IMR-90 (cell line): Measurements from ENCODE around the gene POLR1A. TPM values are rescaled to one million over a fixed set of nuclear protein-coding genes. Genes with fewer than 3 reads are reported as not detected.

Experiments used
- ATAC-seq: fragments of 200-7000 bp; cut with Tn5 transposase; 2 replicates; pipeline ENCODE4 v1.9.1; 2020; ENCODE audit warnings: low read depth, mild to moderate bottlenecking, moderate library complexity
- BruUV-seq: library from RNA; stranded (reverse); fragments of 400-500 nt; replicated peaks from 2 replicates; lab custom pipeline; 2021; lab: Mats Ljungman, UMichigan
- CTCF ChIA-PET: fragments of 300-600 bp; formaldehyde crosslinking; extraction: SDS; loops from one replicate; lab custom pipeline; 2021; ENCODE audit warnings: antibody characterized with exemption; lab: Yijun Ruan, JAX
- POLR2A ChIA-PET: fragments of 300-600 bp; sonication (Branson Sonifier 250); formaldehyde crosslinking; loops from one replicate; lab custom pipeline; 2022; ENCODE audit warnings: antibody characterized with exemption; ENCODE audit not compliant: unreplicated experiment; lab: Charles Lee
- DNase-seq: peaks from one replicate; pipeline ENCODE4 v3.0.0; 2013
- H2AFZ ChIP-seq: replicated peaks from 2 replicates; pipeline ENCODE3; 2013; ENCODE audit warnings: low read length, mild to moderate bottlenecking; ENCODE audit not compliant: poor library complexity
- H2AK5ac ChIP-seq: 2 replicates; pipeline ENCODE4 v1.6.1; 2013; ENCODE audit warnings: low read depth, low read length, inconsistent platforms
- H2AK9ac ChIP-seq: replicated peaks from 2 replicates; pipeline ENCODE3; 2013; ENCODE audit warnings: mild to moderate bottlenecking, low read depth, low read length, moderate library complexity; ENCODE audit not compliant: poor library complexity
- H2BK120ac ChIP-seq: 2 replicates; pipeline ENCODE4 v1.6.1; 2013; ENCODE audit warnings: low read depth, low read length, inconsistent platforms
- H2BK15ac ChIP-seq: 3 replicates; pipeline ENCODE4 v1.6.1; 2013; ENCODE audit warnings: low read depth, low read length, inconsistent platforms
- H2BK20ac ChIP-seq: 2 replicates; pipeline ENCODE4 v1.6.1; 2013; ENCODE audit warnings: low read depth, mild to moderate bottlenecking, inconsistent platforms, low read length, moderate library complexity
- H2BK5ac ChIP-seq: 2 replicates; pipeline ENCODE4 v1.6.1; 2013; ENCODE audit warnings: mild to moderate bottlenecking, low read depth, low read length, inconsistent platforms; ENCODE audit not compliant: poor library complexity, severe bottlenecking
- H3K14ac ChIP-seq: replicated peaks from 2 replicates; pipeline ENCODE4 v1.6.1; 2013; ENCODE audit warnings: low read depth, low read length, inconsistent platforms
- H3K18ac ChIP-seq: 2 replicates; pipeline ENCODE4 v1.6.1; 2013; ENCODE audit warnings: low read depth, low read length, control low read depth
- H3K23ac ChIP-seq: 2 replicates; pipeline ENCODE4 v1.6.1; 2013; ENCODE audit warnings: low read depth, low read length, inconsistent platforms
- H3K27ac ChIP-seq: 2 replicates; pipeline ENCODE4 v1.5.1; 2013; ENCODE audit warnings: mild to moderate bottlenecking, control low read depth, low read length; ENCODE audit not compliant: insufficient read depth
- H3K27me3 ChIP-seq: 2 replicates; pipeline ENCODE4 v1.6.1; 2013; ENCODE audit warnings: low read length; ENCODE audit not compliant: control insufficient read depth, insufficient read depth
- H3K36me3 ChIP-seq: 2 replicates; pipeline ENCODE4 v1.6.1; 2013; ENCODE audit warnings: low read length, mixed read lengths; ENCODE audit not compliant: control insufficient read depth, insufficient read depth
- H3K4ac ChIP-seq: 2 replicates; pipeline ENCODE4 v1.6.1; 2013; ENCODE audit warnings: low read depth, low read length, inconsistent platforms
- H3K4me1 ChIP-seq: 2 replicates; pipeline ENCODE4 v1.6.1; 2013; ENCODE audit warnings: low read length, mixed read lengths; ENCODE audit not compliant: control insufficient read depth, insufficient read depth
- H3K4me2 ChIP-seq: 2 replicates; pipeline ENCODE4 v1.6.1; 2013; ENCODE audit warnings: low read depth, mild to moderate bottlenecking, control low read depth, low read length, moderate library complexity
- H3K4me3 ChIP-seq: 2 replicates; pipeline ENCODE4 v1.5.1; 2013; ENCODE audit warnings: low read depth, mild to moderate bottlenecking, control low read depth, low read length, moderate library complexity; ENCODE audit not compliant: insufficient read depth
- H3K56ac ChIP-seq: 2 replicates; pipeline ENCODE4 v1.6.1; 2013; ENCODE audit warnings: low read length, inconsistent platforms; ENCODE audit not compliant: insufficient read depth; ENCODE audit errors: extremely low read depth
- H3K79me1 ChIP-seq, 2 experiments: 2 replicates each; pipeline ENCODE4 v1.6.1; 2013; ENCODE audit warnings: low read length in 2 of 2, inconsistent platforms in 1 of 2, low read depth in 1 of 2
- H3K9ac ChIP-seq: 2 replicates; pipeline ENCODE4 v1.6.1; 2013; ENCODE audit warnings: low read depth, low read length, control low read depth
- H3K9me1 ChIP-seq: 2 replicates; pipeline ENCODE4 v1.6.1; 2013; ENCODE audit warnings: low read length, inconsistent platforms; ENCODE audit not compliant: insufficient read depth
- H3K9me3 ChIP-seq: 2 replicates; pipeline ENCODE4 v1.6.1; 2013; ENCODE audit warnings: low read length; ENCODE audit not compliant: control insufficient read depth, insufficient read depth
- H4K20me1 ChIP-seq: 2 replicates; pipeline ENCODE4 v1.6.1; 2013; ENCODE audit warnings: low read length, inconsistent platforms; ENCODE audit not compliant: insufficient read depth
- H4K5ac ChIP-seq: 2 replicates; pipeline ENCODE4 v1.6.1; 2013; ENCODE audit warnings: mild to moderate bottlenecking, low read depth, low read length, control low read depth
- H4K8ac ChIP-seq, 2 experiments: 2 replicates each; pipeline ENCODE4 v1.6.1; 2013; ENCODE audit warnings: low read depth in 2 of 2, low read length in 2 of 2, control low read depth in 1 of 2, inconsistent platforms in 1 of 2
- H4K91ac ChIP-seq: 2 replicates; pipeline ENCODE4 v1.6.1; 2013; ENCODE audit warnings: low read depth, low read length, inconsistent platforms; ENCODE audit not compliant: insufficient read depth
- MAFK ChIP-seq: IDR thresholded peaks from 2 replicates; pipeline ENCODE4 v1.6.1; 2012; ENCODE audit warnings: low read depth, low read length, improper control_type of control experiment
- MAZ ChIP-seq: IDR thresholded peaks from 2 replicates; pipeline ENCODE4 v1.6.1; 2012; ENCODE audit warnings: low read depth, mild to moderate bottlenecking, low read length, improper control_type of control experiment, moderate library complexity, borderline replicate concordance
- MXI1 ChIP-seq: IDR thresholded peaks from 2 replicates; pipeline ENCODE4 v1.6.1; 2012; ENCODE audit warnings: low read depth, mild to moderate bottlenecking, low read length, moderate library complexity, borderline replicate concordance
- POLR2A ChIP-seq: IDR thresholded peaks from 2 replicates; pipeline ENCODE4 v1.6.1; 2012; ENCODE audit warnings: mild to moderate bottlenecking, low read depth, low read length
- RCOR1 ChIP-seq: IDR thresholded peaks from 2 replicates; pipeline ENCODE4 v1.6.1; 2012; ENCODE audit warnings: mild to moderate bottlenecking, low read length, improper control_type of control experiment; ENCODE audit not compliant: insufficient replicate concordance
- SMC3 ChIP-seq: fragments of 150-350 bp; IDR thresholded peaks from 2 replicates; pipeline ENCODE4 v1.6.1; 2016; ENCODE audit warnings: low read depth, mild to moderate bottlenecking, antibody characterized with exemption, low read length, moderate library complexity
- WGBS, 2 experiments: methylation state at CpG; one replicate each; pipeline versions ENCODE4 v1.1.5 to v1.1.7; 2013; ENCODE audit warnings: missing lambda C conversion rate in 2 of 2; ENCODE audit not compliant: insufficient read length in 1 of 2; ENCODE audit errors: extremely low coverage in 2 of 2; 5-methylcytosine and 5-hydroxymethylcytosine counted together
- dilution Hi-C: fragments of 300-500 bp; cut with HindIII; formaldehyde crosslinking; loops from one replicate; pipeline ENCODE4 v1.14.3; 2018; ENCODE audit warnings: low sequenced_read_pairs; ENCODE audit not compliant: unreplicated experiment
- in situ Hi-C: fragments of 300-500 bp; cut with MboI; formaldehyde crosslinking; loops from 3 replicates; pipeline ENCODE4 v1.14.3; 2019; ENCODE audit warnings: low sequenced_read_pairs, inconsistent platforms, mixed read lengths
- intact Hi-C: fragments of 100-400 bp; cut with micrococcal nuclease; formaldehyde crosslinking; loops from 2 replicates; pipeline ENCODE4 v1.10.0; 2022
- polyA plus RNA-seq, 3 experiments: library from polyadenylated mRNA; depleted of rRNA; stranded (reverse); fragments of >200 nt; gene quantifications; 2 replicates each; pipeline ENCODE4 v1.2.3, GENCODE V29; 2012; ENCODE audit warnings: low replicate concordance in 1 of 3
- total RNA-seq: library from RNA; depleted of rRNA; stranded (reverse); fragments of >200 nt; gene quantifications from 2 replicates; pipeline ENCODE4 v1.2.3, GENCODE V29; 2012
- TF ChIP-seq, protein P1 (sequence below): fragments of 150-350 bp; IDR thresholded peaks from 2 replicates; pipeline ENCODE4 v1.6.1; 2017; ENCODE audit warnings: mild to moderate bottlenecking, antibody characterized with exemption, low read length, low read depth

POLR1A gene
- total and polyA plus RNA-seq, 2 of the 4 experiments (the other 2 are of a cell fraction), result 7.6 to 27.4 TPM

DNA sequence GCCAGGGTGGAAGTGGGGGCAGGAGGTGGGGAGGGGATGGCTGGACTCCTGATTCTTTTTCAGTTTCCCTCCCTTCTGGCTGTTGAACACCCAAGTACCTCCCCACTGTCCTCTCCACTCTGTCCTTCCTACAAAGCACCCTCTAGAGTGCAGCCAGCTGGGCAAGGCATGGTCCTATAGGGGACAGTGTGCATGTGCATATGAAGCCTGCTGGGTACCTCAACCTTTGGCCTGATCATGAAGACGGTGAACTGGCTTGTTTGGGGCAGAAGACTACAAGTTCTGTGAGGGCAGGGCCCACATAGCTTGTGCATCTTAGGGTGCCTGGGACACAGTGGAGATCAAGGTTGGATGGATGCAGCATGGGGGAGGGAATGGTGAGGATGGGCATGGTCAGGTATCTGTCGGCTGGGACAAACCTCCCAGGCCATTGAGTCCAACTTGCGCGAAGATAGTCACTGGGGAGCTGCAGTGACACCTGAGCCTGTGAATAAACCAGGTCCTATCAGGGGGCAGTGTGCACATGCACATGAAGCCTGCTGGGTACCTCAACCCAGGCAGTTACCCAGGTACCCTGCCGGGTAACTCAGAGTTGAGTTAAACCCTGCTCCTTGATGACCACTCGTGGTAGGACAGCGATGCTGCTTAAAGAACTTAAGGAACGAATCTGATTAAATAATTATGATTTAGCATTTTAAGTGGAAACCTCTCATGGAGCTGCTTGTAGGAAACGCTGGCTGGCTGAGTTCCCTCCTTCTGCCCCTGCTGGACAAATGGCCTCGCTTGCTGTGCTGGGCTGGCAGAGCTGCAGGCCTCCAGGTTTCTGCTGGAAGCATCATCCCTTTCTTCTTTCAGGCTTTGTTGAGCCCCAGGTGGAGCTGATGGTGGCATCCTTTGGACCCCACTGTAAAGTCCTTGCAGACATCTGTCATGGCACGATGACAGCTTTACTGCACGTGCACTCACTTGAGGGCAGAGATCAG is 84.0 kb downstream of the POLR1A start:
- Histone ChIP-seq H3K36me3 (peaks cover 12% of the 10 kb centered on the region), H3K27ac (no peak overlapping the region), H3K4me1 (peaks cover 7% of the 10 kb centered on the region; the same call in 1 of the 2 replicates), H3K9me3 (no peaks in the 10 kb centered on the region), H3K4me2 (no peak overlapping the region), H3K56ac (no peak overlapping the region), H3K4me3 (no peak overlapping the region), H3K9ac (no peak overlapping the region), H2AK9ac (no peak overlapping the region), H3K9me1 (peaks cover 10% of the 10 kb centered on the region), H4K91ac (no peak overlapping the region; the same call in 1 of the 2 replicates), H2BK20ac (no peak overlapping the region), H4K20me1 (no peaks in the 10 kb centered on the region), H2BK15ac (0 out of 3 replicates have a peak overlapping the region, but pooled peaks have one; percentile 7), H3K79me1 (no peaks in the 10 kb centered on the region), H2BK5ac (no peak overlapping the region), H3K27me3 (no peaks in the 10 kb centered on the region), H3K23ac (no peak overlapping the region), H3K4ac (0 out of 2 replicates have a peak overlapping the region, but pooled peaks have one; percentile 27), H3K14ac (no peak overlapping the region), H4K5ac (peak overlapping the region; percentile 17; the same call in 1 of the 2 replicates), H2AK5ac (peak overlapping the region; percentile 49; the same call in 1 of the 2 replicates), H3K18ac (no peak overlapping the region; the same call in 1 of the 2 replicates), H4K8ac (no peak overlapping the region), H2AFZ (no peak overlapping the region), H2BK120ac (no peak overlapping the region)
- intact Hi-C loops, result loop anchor here (5.0 kb wide), 1 partner anchor 129 kb away; no protein-coding TSS in a partner anchor
- ChIA-PET CTCF (interaction anchor here (0.8 kb wide), 1 partner anchor 176 kb away, joined by 4 read pairs; no protein-coding TSS in a partner anchor), POLR2A (no interaction called here)
- dilution Hi-C loops, result no loop called here
- TF ChIP-seq MXI1, result no peak
- TF ChIP-seq, protein P1, sequence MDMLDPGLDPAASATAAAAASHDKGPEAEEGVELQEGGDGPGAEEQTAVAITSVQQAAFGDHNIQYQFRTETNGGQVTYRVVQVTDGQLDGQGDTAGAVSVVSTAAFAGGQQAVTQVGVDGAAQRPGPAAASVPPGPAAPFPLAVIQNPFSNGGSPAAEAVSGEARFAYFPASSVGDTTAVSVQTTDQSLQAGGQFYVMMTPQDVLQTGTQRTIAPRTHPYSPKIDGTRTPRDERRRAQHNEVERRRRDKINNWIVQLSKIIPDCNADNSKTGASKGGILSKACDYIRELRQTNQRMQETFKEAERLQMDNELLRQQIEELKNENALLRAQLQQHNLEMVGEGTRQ, result no peak
- TF ChIP-seq MAFK, result no peak
- no peak for TF ChIP-seq MAZ
- TF ChIP-seq SMC3, result no peak
- no peak for TF ChIP-seq RCOR1
- TF ChIP-seq POLR2A, result no peak
- 88% methylated on average over 6 of the region's 12 CpGs; no CpG with 5 or more reads in 1 of the 2 experiments for WGBS, 2 experiments
- DNase-seq, result no peak
- ATAC-seq, result peak; percentile 35
- in situ Hi-C loops, result no loop called here
- BruUV-seq, result no TSS peak
